GM23338 (cell line): Measurements from ENCODE around the gene ATG9B. TPM values are rescaled to one million over a fixed set of nuclear protein-coding genes. Genes with fewer than 3 reads are reported as not detected.

Experiments used
- ATAC-seq: fragments of 200-7000 bp; cut with Tn5 transposase; 3 replicates; pipeline ENCODE4 v1.9.1; 2020
- DNase-seq: peaks from one replicate; pipeline ENCODE4 v3.0.0-alpha.2; 2015; ENCODE audit warnings: low spot score
- H2AFZ ChIP-seq: fragments of 200-600 bp; sonication (generic); 2 replicates; pipeline ENCODE4 v1.8.0; 2016; ENCODE audit warnings: antibody characterized with exemption, mild to moderate bottlenecking, moderate library complexity
- H3F3A ChIP-seq: fragments of 200-600 bp; sonication (generic); replicated peaks from 2 replicates; pipeline ENCODE4 v1.8.0; 2017; ENCODE audit warnings: antibody characterized with exemption, mixed run types, low read depth
- H3K27ac ChIP-seq: fragments of 200-600 bp; sonication (generic); 2 replicates; pipeline ENCODE4 v1.6.1; 2016; ENCODE audit warnings: low read depth
- H3K27me3 ChIP-seq: fragments of 200-600 bp; sonication (generic); 2 replicates; pipeline ENCODE4 v1.8.0; 2016; ENCODE audit warnings: mild to moderate bottlenecking, mixed run types, moderate library complexity; ENCODE audit not compliant: insufficient read depth
- H3K36me3 ChIP-seq: fragments of 200-600 bp; sonication (generic); 2 replicates; pipeline ENCODE4 v1.8.0; 2016; ENCODE audit warnings: mild to moderate bottlenecking; ENCODE audit not compliant: insufficient read depth
- H3K4me1 ChIP-seq: fragments of 200-600 bp; sonication (generic); 2 replicates; pipeline ENCODE4 v1.8.0; 2016; ENCODE audit warnings: mild to moderate bottlenecking, moderate library complexity; ENCODE audit not compliant: insufficient read depth
- H3K4me2 ChIP-seq: fragments of 200-600 bp; sonication (generic); 2 replicates; pipeline ENCODE4 v1.7.1; 2017; ENCODE audit warnings: mixed run types
- H3K4me3 ChIP-seq: fragments of 200-600 bp; sonication (generic); 2 replicates; pipeline ENCODE4 v1.6.1; 2016; ENCODE audit warnings: mixed run types
- H3K79me2 ChIP-seq: fragments of 200-600 bp; sonication (generic); replicated peaks from 2 replicates; pipeline ENCODE4 v1.8.0; 2017; ENCODE audit warnings: mild to moderate bottlenecking; ENCODE audit not compliant: insufficient read depth
- H3K9me2 ChIP-seq: fragments of 200-600 bp; sonication (generic); 2 replicates; pipeline ENCODE4 v1.8.0; 2017; ENCODE audit not compliant: insufficient read depth
- H4K20me1 ChIP-seq: fragments of 200-600 bp; sonication (generic); replicated peaks from 2 replicates; pipeline ENCODE4 v1.8.0; 2017; ENCODE audit warnings: mild to moderate bottlenecking; ENCODE audit not compliant: insufficient read depth
- H3K27ac Mint-ChIP-seq: 2 replicates; pipeline ENCODE4 v1.8.0; 2020; ENCODE audit warnings: inconsistent platforms, mild to moderate bottlenecking, moderate library complexity, mixed read lengths
- H3K27me3 Mint-ChIP-seq: 3 replicates; pipeline ENCODE4 v1.8.0; 2022; ENCODE audit warnings: low read depth, mild to moderate bottlenecking, moderate library complexity, mixed read lengths, inconsistent platforms; ENCODE audit not compliant: insufficient read depth, poor library complexity
- H3K36me3 Mint-ChIP-seq: 3 replicates; pipeline ENCODE4 v1.8.0; 2021; ENCODE audit warnings: low read depth, mild to moderate bottlenecking, inconsistent platforms, moderate library complexity, mixed read lengths
- H3K4me1 Mint-ChIP-seq: 3 replicates; pipeline ENCODE4 v1.8.0; 2020; ENCODE audit warnings: mild to moderate bottlenecking, inconsistent platforms, mixed read lengths
- H3K4me3 Mint-ChIP-seq: 3 replicates; pipeline ENCODE4 v1.8.0; 2021; ENCODE audit warnings: moderate library complexity, mild to moderate bottlenecking, inconsistent platforms, mixed read lengths
- H3K9me3 Mint-ChIP-seq: 3 replicates; pipeline ENCODE4 v1.8.0; 2020; ENCODE audit warnings: moderate library complexity, mild to moderate bottlenecking, inconsistent platforms, mixed read lengths
- NANOG ChIP-seq: IDR thresholded peaks from 2 replicates; pipeline ENCODE4 v1.6.1; 2016; ENCODE audit warnings: antibody characterized with exemption, borderline replicate concordance
- ZNF114 ChIP-seq: fragments of 250-450 bp; sonication (Bioruptor Pico); IDR thresholded peaks from 2 replicates; pipeline ENCODE4 v1.5.0; 2020; ENCODE audit warnings: mild to moderate bottlenecking, moderate library complexity
- ZNF331 ChIP-seq: fragments of 250-450 bp; sonication (Bioruptor Pico); IDR thresholded peaks from 2 replicates; pipeline ENCODE4 v1.5.0; 2020; ENCODE audit warnings: low read depth, mild to moderate bottlenecking, moderate library complexity
- polyA plus RNA-seq: library from polyadenylated mRNA; unstranded; fragments of >200 nt; fragmentation: Nextera tagmentation; extraction: Ambion mirVana; gene quantifications from 2 replicates; pipeline ENCODE4 v1.2.1, GENCODE V29; 2016
- total RNA-seq: library from RNA; depleted of rRNA; stranded (reverse); fragments of >200 nt; shearing (Covaris generic); gene quantifications from 2 replicates; pipeline ENCODE4 v1.2.3, GENCODE V29; 2014
- TF ChIP-seq, protein P1 (sequence below), 2 experiments: fragments of 200-600 bp in 1 of 2; sonication (generic) in 1 of 2; conservative IDR thresholded peaks; 2 replicates each; pipeline versions ENCODE4 v1.5.1 to v1.6.1; 2016 to 2017; ENCODE audit warnings: antibody characterized with exemption in 2 of 2, low read depth in 2 of 2, mild to moderate bottlenecking in 2 of 2, moderate library complexity in 1 of 2
- TF ChIP-seq, protein P2 (sequence below): IDR thresholded peaks from 2 replicates; pipeline ENCODE4 v1.6.1; 2016; ENCODE audit warnings: antibody characterized with exemption
- TF ChIP-seq, protein P3 (sequence below): fragments of 250-450 bp; sonication (Bioruptor Pico); IDR thresholded peaks from 2 replicates; pipeline ENCODE4 v1.5.0; 2020; ENCODE audit warnings: mild to moderate bottlenecking, moderate library complexity

Gene ATG9B
- total and polyA plus RNA-seq, 2 experiments from 2014 or later: 1.2 to 3.4 TPM

DNA sequence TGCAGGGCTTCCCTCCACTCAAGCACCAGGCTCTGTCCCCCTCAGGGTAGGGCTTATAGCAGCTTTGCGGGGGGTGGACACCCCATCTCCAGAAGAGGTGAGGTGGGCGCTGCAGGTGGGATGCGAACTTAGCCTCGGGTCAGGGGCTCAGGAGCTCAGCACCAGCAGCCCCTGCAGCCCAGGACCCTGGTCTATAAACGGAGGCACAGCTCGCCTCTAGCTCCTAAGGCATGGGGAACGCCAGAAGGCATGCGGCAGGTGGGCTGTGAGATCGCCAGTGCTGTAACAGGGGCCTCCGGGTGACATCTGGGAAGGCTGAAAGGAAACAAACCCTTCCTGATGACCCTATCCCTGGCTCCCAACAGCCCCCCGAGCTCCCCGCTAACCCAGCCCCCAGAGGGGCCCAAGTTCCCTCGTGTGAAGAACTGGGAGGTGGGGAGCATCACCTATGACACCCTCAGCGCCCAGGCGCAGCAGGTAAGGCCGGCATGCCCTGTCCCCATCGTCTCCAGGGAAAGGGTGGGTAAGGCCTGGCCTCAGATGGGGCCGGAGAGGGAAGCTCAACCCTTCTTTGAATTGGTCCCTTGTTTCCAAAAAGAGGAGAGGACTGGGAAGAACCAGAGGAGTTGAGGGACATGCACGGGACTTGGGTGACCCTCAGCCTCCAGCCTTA lies 29.3 kb downstream of the ATG9B start:
- H3K9me2 ChIP-seq: no peaks in the 10 kb centered on the region
- H2AFZ ChIP-seq: no peak overlapping the region
- no peaks in the 10 kb centered on the region for H3K27me3 ChIP-seq
- peaks cover 18% of the 10 kb centered on the region for H3K36me3 Mint-ChIP-seq
- H3K9me3 Mint-ChIP-seq: peaks cover 18% of the 10 kb centered on the region
- H3K27ac ChIP-seq: no peak overlapping the region
- peaks cover 9% of the 10 kb centered on the region for H3K27me3 Mint-ChIP-seq
- H3K27ac Mint-ChIP-seq: no peak overlapping the region
- no peak for DNase-seq
- no peak overlapping the region for H3K4me2 ChIP-seq
- H3K36me3 ChIP-seq: no peaks in the 10 kb centered on the region
- H3K4me1 ChIP-seq: peaks cover 8% of the 10 kb centered on the region; the same call in 1 of the 2 replicates
- no peak overlapping the region for H3K4me3 Mint-ChIP-seq
- H3K4me1 Mint-ChIP-seq: peaks cover 11% of the 10 kb centered on the region
- no peaks in the 10 kb centered on the region for H3F3A ChIP-seq
- no peak for ATAC-seq
- no peaks in the 10 kb centered on the region for H4K20me1 ChIP-seq
- no peak for TF ChIP-seq ZNF331 (CRISPR knock-in tag)
- TF ChIP-seq ZNF114 (CRISPR knock-in tag): no peak
- TF ChIP-seq, protein P1, sequence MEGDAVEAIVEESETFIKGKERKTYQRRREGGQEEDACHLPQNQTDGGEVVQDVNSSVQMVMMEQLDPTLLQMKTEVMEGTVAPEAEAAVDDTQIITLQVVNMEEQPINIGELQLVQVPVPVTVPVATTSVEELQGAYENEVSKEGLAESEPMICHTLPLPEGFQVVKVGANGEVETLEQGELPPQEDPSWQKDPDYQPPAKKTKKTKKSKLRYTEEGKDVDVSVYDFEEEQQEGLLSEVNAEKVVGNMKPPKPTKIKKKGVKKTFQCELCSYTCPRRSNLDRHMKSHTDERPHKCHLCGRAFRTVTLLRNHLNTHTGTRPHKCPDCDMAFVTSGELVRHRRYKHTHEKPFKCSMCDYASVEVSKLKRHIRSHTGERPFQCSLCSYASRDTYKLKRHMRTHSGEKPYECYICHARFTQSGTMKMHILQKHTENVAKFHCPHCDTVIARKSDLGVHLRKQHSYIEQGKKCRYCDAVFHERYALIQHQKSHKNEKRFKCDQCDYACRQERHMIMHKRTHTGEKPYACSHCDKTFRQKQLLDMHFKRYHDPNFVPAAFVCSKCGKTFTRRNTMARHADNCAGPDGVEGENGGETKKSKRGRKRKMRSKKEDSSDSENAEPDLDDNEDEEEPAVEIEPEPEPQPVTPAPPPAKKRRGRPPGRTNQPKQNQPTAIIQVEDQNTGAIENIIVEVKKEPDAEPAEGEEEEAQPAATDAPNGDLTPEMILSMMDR (conservative IDR thresholded peaks at IDR 0.05; ENCODE audit: low read depth in 2 of 2): no peak
- TF ChIP-seq, protein P2, sequence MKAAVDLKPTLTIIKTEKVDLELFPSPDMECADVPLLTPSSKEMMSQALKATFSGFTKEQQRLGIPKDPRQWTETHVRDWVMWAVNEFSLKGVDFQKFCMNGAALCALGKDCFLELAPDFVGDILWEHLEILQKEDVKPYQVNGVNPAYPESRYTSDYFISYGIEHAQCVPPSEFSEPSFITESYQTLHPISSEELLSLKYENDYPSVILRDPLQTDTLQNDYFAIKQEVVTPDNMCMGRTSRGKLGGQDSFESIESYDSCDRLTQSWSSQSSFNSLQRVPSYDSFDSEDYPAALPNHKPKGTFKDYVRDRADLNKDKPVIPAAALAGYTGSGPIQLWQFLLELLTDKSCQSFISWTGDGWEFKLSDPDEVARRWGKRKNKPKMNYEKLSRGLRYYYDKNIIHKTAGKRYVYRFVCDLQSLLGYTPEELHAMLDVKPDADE: no peak
- TF ChIP-seq NANOG: no peak
- TF ChIP-seq, protein P3, sequence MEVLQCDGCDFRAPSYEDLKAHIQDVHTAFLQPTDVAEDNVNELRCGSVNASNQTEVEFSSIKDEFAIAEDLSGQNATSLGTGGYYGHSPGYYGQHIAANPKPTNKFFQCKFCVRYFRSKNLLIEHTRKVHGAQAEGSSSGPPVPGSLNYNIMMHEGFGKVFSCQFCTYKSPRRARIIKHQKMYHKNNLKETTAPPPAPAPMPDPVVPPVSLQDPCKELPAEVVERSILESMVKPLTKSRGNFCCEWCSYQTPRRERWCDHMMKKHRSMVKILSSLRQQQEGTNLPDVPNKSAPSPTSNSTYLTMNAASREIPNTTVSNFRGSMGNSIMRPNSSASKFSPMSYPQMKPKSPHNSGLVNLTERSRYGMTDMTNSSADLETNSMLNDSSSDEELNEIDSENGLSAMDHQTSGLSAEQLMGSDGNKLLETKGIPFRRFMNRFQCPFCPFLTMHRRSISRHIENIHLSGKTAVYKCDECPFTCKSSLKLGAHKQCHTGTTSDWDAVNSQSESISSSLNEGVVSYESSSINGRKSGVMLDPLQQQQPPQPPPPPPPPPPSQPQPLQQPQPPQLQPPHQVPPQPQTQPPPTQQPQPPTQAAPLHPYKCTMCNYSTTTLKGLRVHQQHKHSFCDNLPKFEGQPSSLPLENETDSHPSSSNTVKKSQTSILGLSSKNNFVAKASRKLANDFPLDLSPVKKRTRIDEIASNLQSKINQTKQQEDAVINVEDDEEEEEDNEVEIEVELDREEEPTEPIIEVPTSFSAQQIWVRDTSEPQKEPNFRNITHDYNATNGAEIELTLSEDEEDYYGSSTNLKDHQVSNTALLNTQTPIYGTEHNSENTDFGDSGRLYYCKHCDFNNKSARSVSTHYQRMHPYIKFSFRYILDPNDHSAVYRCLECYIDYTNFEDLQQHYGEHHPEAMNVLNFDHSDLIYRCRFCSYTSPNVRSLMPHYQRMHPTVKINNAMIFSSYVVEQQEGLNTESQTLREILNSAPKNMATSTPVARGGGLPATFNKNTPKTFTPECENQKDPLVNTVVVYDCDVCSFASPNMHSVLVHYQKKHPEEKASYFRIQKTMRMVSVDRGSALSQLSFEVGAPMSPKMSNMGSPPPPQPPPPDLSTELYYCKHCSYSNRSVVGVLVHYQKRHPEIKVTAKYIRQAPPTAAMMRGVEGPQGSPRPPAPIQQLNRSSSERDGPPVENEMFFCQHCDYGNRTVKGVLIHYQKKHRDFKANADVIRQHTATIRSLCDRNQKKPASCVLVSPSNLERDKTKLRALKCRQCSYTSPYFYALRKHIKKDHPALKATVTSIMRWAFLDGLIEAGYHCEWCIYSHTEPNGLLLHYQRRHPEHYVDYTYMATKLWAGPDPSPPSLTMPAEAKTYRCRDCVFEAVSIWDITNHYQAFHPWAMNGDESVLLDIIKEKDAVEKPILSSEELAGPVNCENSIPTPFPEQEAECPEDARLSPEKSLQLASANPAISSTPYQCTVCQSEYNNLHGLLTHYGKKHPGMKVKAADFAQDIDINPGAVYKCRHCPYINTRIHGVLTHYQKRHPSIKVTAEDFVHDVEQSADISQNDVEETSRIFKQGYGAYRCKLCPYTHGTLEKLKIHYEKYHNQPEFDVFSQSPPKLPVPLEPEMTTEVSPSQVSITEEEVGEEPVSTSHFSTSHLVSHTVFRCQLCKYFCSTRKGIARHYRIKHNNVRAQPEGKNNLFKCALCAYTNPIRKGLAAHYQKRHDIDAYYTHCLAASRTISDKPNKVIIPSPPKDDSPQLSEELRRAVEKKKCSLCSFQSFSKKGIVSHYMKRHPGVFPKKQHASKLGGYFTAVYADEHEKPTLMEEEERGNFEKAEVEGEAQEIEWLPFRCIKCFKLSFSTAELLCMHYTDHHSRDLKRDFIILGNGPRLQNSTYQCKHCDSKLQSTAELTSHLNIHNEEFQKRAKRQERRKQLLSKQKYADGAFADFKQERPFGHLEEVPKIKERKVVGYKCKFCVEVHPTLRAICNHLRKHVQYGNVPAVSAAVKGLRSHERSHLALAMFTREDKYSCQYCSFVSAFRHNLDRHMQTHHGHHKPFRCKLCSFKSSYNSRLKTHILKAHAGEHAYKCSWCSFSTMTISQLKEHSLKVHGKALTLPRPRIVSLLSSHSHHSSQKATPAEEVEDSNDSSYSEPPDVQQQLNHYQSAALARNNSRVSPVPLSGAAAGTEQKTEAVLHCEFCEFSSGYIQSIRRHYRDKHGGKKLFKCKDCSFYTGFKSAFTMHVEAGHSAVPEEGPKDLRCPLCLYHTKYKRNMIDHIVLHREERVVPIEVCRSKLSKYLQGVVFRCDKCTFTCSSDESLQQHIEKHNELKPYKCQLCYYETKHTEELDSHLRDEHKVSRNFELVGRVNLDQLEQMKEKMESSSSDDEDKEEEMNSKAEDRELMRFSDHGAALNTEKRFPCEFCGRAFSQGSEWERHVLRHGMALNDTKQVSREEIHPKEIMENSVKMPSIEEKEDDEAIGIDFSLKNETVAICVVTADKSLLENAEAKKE (CRISPR knock-in tag): no peak
- no peak overlapping the region for H3K4me3 ChIP-seq
- no peaks in the 10 kb centered on the region for H3K79me2 ChIP-seq
